ENCODE measurements around the gene AKIRIN2. TPM values are rescaled to one million over a fixed set of nuclear protein-coding genes. Genes with fewer than 3 reads are reported as not detected.

Gene AKIRIN2
- total RNA-seq, 4 donors from 2014 or later = 15.3 to 35.4 (median 29.2) TPM

- no peaks in the 10 kb centered on the region for H3K9me3 ChIP-seq
- TF ChIP-seq, protein P1, sequence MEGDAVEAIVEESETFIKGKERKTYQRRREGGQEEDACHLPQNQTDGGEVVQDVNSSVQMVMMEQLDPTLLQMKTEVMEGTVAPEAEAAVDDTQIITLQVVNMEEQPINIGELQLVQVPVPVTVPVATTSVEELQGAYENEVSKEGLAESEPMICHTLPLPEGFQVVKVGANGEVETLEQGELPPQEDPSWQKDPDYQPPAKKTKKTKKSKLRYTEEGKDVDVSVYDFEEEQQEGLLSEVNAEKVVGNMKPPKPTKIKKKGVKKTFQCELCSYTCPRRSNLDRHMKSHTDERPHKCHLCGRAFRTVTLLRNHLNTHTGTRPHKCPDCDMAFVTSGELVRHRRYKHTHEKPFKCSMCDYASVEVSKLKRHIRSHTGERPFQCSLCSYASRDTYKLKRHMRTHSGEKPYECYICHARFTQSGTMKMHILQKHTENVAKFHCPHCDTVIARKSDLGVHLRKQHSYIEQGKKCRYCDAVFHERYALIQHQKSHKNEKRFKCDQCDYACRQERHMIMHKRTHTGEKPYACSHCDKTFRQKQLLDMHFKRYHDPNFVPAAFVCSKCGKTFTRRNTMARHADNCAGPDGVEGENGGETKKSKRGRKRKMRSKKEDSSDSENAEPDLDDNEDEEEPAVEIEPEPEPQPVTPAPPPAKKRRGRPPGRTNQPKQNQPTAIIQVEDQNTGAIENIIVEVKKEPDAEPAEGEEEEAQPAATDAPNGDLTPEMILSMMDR (IDR thresholded peaks at IDR 0.05) = no peak
- no peak for TF ChIP-seq POLR2A (IDR thresholded peaks at IDR 0.05)
- TF ChIP-seq EP300 (IDR thresholded peaks at IDR 0.05) = no peak
- no peak for TF ChIP-seq POLR2AphosphoS5 (IDR thresholded peaks at IDR 0.05)
- H3K27ac ChIP-seq = no peak overlapping the region
- H3K4me1 ChIP-seq = no peaks in the 10 kb centered on the region
- H3K27me3 ChIP-seq = no peaks in the 10 kb centered on the region
- 86% methylated on average over 1 of the region's 1 CpG for WGBS
- DNase-seq (ENCODE audit: low spot score in 2 of 2) = no peak
- peaks cover 39% of the 10 kb centered on the region for H3K36me3 ChIP-seq
- H3K4me3 ChIP-seq = no peak overlapping the region
Measured at GRCh38 chr6:87636315-87636714, 65.7 kb downstream of the AKIRIN2 start.

GRCh38 chr6:87633851-87634250 lies 68.2 kb downstream of the AKIRIN2 start:
- H3K27me3 ChIP-seq = no peaks in the 10 kb centered on the region
- peaks cover 27% of the 10 kb centered on the region for H3K36me3 ChIP-seq
- no peaks in the 10 kb centered on the region for H3K4me1 ChIP-seq
- no peak overlapping the region for H3K27ac ChIP-seq
- DNase-seq (ENCODE audit: low spot score in 2 of 2) = no peak
- TF ChIP-seq, protein P1 (IDR thresholded peaks at IDR 0.05) = no peak
- TF ChIP-seq POLR2AphosphoS5 (IDR thresholded peaks at IDR 0.05) (no peak), EP300 (IDR thresholded peaks at IDR 0.05) (no peak), POLR2A (IDR thresholded peaks at IDR 0.05) (no peak)
- 75% methylated on average over 3 of the region's 3 CpGs for WGBS
- H3K4me3 ChIP-seq = no peak overlapping the region
- H3K9me3 ChIP-seq = no peaks in the 10 kb centered on the region

DNA sequence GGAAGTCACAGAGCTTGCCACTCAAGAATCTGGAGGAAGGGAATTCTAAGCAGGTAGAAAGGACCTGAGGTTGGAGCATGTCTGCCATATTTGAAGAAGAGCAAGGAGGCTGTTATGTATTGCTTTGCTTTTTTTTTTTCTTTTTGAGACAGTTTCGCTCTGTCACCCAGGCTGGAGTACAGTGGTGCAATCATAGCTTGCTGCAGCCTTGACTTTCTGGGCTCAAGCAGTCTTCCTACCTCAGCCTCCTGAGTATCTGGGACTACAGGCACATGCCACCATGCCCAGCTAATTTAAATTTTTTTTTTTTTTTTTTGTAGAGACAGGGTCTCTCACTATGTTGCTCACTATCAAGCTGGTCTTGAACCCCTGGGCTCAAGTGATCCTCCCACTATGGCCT lies 71.3 kb downstream of the AKIRIN2 start:
- Histone ChIP-seq H3K36me3 (peaks cover 17% of the 10 kb centered on the region), H3K27me3 (no peaks in the 10 kb centered on the region), H3K4me3 (no peak overlapping the region), H3K9me3 (no peaks in the 10 kb centered on the region), H3K27ac (no peak overlapping the region), H3K4me1 (no peaks in the 10 kb centered on the region)
- TF ChIP-seq POLR2AphosphoS5 (IDR thresholded peaks at IDR 0.05) (no peak), POLR2A (IDR thresholded peaks at IDR 0.05) (no peak), EP300 (IDR thresholded peaks at IDR 0.05) (no peak)
- TF ChIP-seq, protein P1 (IDR thresholded peaks at IDR 0.05) = no peak
- WGBS = 98% methylated on average over 1 of the region's 1 CpG
- DNase-seq (ENCODE audit: low spot score in 2 of 2) = no peak

DNA sequence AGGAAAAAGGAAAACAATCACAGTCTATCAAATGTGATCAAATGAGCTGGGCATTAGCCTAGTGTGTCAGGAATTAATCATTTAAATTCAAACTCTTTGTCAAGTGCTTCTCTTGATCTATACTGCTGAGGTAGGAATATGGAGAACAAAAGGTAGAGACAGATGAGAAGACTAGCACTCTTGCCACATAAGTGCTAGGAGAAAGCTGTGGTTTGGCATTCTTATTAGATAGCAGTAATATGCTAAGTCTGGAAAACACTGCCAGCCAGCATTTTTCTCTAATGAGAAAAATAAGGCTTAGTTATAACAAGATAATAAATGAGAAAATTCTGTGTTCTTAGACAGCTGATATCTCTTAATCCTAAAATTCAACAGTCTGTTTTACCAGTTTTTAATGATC lies 73.2 kb downstream of the AKIRIN2 start:
- Histone ChIP-seq H3K36me3 (peaks cover 13% of the 10 kb centered on the region), H3K4me3 (no peak overlapping the region), H3K4me1 (no peaks in the 10 kb centered on the region), H3K9me3 (no peaks in the 10 kb centered on the region), H3K27ac (no peak overlapping the region), H3K27me3 (no peaks in the 10 kb centered on the region)
- no peak for DNase-seq (ENCODE audit: low spot score in 2 of 2)
- TF ChIP-seq POLR2AphosphoS5 (IDR thresholded peaks at IDR 0.05) = no peak
- TF ChIP-seq, protein P1 (IDR thresholded peaks at IDR 0.05) = no peak
- TF ChIP-seq POLR2A (IDR thresholded peaks at IDR 0.05) = no peak
- no peak for TF ChIP-seq EP300 (IDR thresholded peaks at IDR 0.05)

- peaks cover 13% of the 10 kb centered on the region for H3K36me3 ChIP-seq
- DNase-seq (ENCODE audit: low spot score in 2 of 2) = no peak
- H3K9me3 ChIP-seq = no peaks in the 10 kb centered on the region
- no peak overlapping the region for H3K27ac ChIP-seq
- H3K27me3 ChIP-seq = no peaks in the 10 kb centered on the region
- H3K4me1 ChIP-seq = no peaks in the 10 kb centered on the region
- TF ChIP-seq, protein P1 (IDR thresholded peaks at IDR 0.05) = no peak
- no peak for TF ChIP-seq POLR2A (IDR thresholded peaks at IDR 0.05)
- TF ChIP-seq POLR2AphosphoS5 (IDR thresholded peaks at IDR 0.05) = no peak
- TF ChIP-seq EP300 (IDR thresholded peaks at IDR 0.05) = no peak
- 87% methylated on average over 2 of the region's 2 CpGs for WGBS
- no peak overlapping the region for H3K4me3 ChIP-seq
Measured at GRCh38 chr6:87628424-87628823, 73.6 kb downstream of the AKIRIN2 start.

Other genes with a start within 250 kb of the AKIRIN2 start
- gene SLC35A1, start 229.3 kb downstream of the AKIRIN2 start, total RNA-seq = 10 to 100 TPM; 19.1 to 25.9 (median 24.2) TPM
- gene RARS2, start 112.2 kb downstream of the AKIRIN2 start, total RNA-seq = 10 to 100 TPM; 16.4 to 29.6 (median 19.7) TPM
- gene ORC3, start 112.1 kb downstream of the AKIRIN2 start, total RNA-seq = 10 to 100 TPM in 3 of 4 donors, 1 to 10 TPM in 1; 9.7 to 30.6 (median 12.9) TPM